DMS79 (cell line): Measurements from ENCODE around the gene GNL1.

Source experiments
- DNase-seq: peaks from one replicate; lab custom pipeline; 2025; lab: John Stamatoyannopoulos, UW

GNL1 gene

GRCh38 chr6:30570263-30570662, 14.0 kb upstream of the GNL1 start:
- DNase-seq, result no peak

GRCh38 chr6:30568245-30568644, 12.0 kb upstream of the GNL1 start:
- no peak for DNase-seq

- no peak for DNase-seq
Observed at GRCh38 chr6:30565772-30566171, 9.5 kb upstream of the GNL1 start.

- DNase-seq, result no peak
Observed at GRCh38 chr6:30564114-30564513, 7.8 kb upstream of the GNL1 start.

- no peak for DNase-seq
Observed at GRCh38 chr6:30562470-30563425, 6.5 kb upstream of the GNL1 start.

- no peak for DNase-seq
Observed at GRCh38 chr6:30560930-30561329, 4.6 kb upstream of the GNL1 start.

GRCh38 chr6:30557683-30557981, 1.3 kb upstream of the GNL1 start:
- no peak for DNase-seq

GRCh38 chr6:30556906-30557682, 805 bp upstream of the GNL1 start, which contains the start of gene PRR3:
Gene PRR3 (plus strand): TSS chr6:30557295. CDS start chr6:30557345, 50 bp downstream.
- peak; percentile 83 for DNase-seq

- no peak for DNase-seq
Observed at GRCh38 chr6:30555816-30556065, 548 bp downstream of the GNL1 start.

GRCh38 chr6:30554962-30555815, 1.1 kb downstream of the GNL1 start:
- DNase-seq, result peak; percentile 13

- DNase-seq, result no peak
Observed at GRCh38 chr6:30554404-30554803, 1.9 kb downstream of the GNL1 start.

GRCh38 chr6:30548375-30548774, 7.9 kb downstream of the GNL1 start:
- DNase-seq, result no peak

- DNase-seq, result no peak
Observed at GRCh38 chr6:30547454-30547853, 8.8 kb downstream of the GNL1 start.

- no peak for DNase-seq
Observed at GRCh38 chr6:30544666-30545272, 11.5 kb downstream of the GNL1 start.

GRCh38 chr6:30543821-30544220, 12.5 kb downstream of the GNL1 start:
- no peak for DNase-seq

GRCh38 chr6:30542915-30543314, 13.4 kb downstream of the GNL1 start:
- no peak for DNase-seq

- no peak for DNase-seq
Observed at GRCh38 chr6:30542404-30542725, 13.9 kb downstream of the GNL1 start.

GRCh38 chr6:30541515-30542403, 14.5 kb downstream of the GNL1 start:
- DNase-seq, result peak; percentile 68

- no peak for DNase-seq
Observed at GRCh38 chr6:30537931-30538330, 18.4 kb downstream of the GNL1 start.

- no peak for DNase-seq
Observed at GRCh38 chr6:30533460-30534294, 22.6 kb downstream of the GNL1 start.
